NCI-H2171 treated with DMSO at 0.1 percent for 48 hours (cell line): ENCODE measurements around the gene ATP6V0D1.
"Not testable (repeated sequence)": the region's sequence is repeated elsewhere in the genome, so short reads cannot be mapped to it uniquely, and the experiment has no call there.

ENCODE experiments used
- DNase-seq: peaks from one replicate; lab custom pipeline; 2025; lab: John Stamatoyannopoulos, UW

ATP6V0D1 gene

DNA sequence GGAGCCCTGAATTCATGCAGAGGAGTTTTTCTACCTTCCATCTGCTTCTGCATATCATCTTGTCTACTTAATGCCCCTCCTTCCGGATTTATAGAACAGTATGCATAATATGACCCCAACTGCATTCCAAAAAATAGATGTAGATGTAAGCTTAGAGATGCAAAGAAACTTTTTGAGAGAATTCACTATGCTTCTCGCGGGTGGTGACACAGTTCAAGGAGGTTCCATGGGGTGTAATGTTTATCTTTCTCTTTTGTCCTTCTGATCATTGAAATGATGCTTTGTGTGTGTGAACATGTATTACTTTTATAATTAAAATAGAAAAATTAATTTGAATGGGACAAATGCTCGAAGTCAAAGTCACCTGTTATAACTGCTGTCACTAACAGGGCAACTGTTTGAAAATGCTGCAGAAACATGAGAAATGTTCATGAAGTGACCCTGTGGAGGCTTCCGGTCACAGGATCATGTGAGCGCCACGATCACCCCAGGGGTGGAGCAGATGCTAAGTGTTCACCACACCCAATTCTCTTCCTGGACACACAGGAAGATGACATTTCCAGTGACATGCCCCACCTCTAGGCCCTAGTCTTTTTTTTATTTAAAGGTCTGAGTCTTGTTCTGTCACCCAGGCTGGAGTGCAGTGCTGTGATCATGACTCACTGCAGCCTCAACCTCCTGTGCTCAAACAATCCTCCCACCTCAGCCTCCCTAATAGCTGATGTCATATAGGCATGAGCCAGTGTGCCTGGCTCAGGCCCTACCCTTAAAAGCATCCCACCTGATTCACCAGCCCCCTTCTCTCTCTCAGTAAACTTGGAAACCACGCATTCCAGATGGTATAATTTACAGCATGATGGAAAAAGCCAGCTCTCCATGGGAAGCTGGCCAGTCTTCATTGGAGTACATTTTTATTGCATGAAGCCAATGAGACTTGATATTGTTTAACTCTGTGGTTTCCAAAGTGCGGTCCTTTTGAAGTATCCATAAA is 23.4 kb upstream of the ATP6V0D1 start:
- no peak for DNase-seq

DNA sequence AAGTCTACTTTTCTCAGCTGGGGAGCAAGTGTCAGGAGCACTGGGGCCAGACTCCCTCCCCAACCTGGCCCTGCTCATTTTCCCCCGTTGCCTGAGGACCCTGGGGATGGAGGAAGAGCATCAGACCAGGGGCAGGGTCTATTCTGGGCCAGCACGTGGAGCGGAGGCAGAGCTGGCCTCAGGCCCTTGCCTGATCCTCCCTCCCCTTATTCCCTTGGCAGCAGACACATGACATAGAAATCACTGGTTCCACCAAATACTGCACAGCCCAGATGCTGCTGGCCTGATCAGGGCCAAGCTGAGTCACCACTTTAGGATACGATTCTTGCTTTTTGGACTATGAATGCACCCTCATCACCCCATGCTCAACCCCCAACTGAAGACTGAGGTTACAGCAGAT is 18.1 kb upstream of the ATP6V0D1 start:
- no peak for DNase-seq

DNA sequence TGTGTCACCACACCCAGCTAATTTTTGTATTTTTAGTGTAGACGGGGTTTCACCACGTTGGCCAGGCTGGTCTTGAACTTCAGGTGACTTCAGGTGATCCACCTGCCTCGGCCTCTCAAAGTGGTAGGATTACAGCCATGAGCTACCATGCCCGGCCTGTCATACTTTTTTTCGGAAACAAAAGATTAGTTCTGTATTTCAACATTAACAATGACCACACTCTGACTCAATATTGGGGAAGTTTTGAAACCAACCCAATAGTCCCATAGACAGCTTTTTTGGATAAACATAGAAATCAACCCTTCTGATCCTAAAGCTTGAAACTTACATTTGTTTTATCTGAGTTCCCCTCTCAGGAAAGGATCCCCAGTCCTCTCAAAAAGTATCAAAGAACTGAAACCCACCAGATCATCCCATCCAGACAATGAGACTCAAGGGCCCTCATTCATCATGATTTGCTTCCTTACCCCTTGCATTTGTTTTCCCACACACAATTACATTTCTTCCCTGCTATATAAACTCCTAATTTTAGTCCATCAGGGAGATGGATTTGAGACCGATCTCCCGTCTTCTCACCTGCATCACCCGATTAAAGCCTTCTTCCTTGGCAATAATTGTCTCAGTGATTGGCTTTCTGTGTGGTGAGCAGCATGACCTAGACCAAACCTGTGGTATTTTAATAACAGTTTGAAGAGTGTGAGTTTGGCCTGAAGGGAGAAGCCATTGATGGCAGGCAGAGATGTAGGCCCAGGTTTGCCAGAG is 9.6 kb upstream of the ATP6V0D1 start:
- no peak for DNase-seq

DNA sequence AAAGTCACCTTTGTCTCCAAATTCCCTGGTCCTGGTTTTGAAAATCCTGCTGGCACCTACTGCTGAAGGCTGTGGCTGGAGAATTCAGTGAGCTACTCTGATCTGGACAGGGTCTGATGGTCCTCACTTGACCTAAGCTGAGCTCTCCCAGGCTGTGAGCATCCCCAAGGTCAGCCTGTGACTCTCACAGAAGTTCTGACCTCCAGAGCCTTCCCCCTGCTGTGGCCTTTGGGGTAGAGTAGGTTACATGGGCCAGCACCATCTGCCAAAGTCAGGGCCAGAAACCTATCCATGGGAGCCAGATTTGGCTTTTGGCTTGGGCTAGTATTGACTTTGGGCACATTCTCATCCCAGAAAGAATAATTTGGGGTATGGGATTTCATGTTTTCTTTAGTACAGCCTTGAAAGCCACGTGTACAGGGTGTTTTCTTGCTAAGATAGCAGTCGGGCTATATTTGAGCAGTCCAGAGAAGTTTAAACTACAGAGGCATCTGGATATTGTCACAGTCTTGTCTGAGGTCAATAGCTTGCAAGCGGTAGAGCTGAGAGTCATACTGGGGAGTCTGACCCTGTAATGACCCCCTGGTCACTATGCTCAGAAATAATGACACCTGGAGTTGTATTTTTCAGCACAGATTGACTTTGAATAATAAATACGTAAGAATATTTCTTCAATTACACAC is 8.6 kb upstream of the ATP6V0D1 start:
- DNase-seq = no peak

- DNase-seq = not testable (repeated sequence)
Measured at GRCh38 chr16:67487561-67487960, 6.6 kb upstream of the ATP6V0D1 start.

DNA sequence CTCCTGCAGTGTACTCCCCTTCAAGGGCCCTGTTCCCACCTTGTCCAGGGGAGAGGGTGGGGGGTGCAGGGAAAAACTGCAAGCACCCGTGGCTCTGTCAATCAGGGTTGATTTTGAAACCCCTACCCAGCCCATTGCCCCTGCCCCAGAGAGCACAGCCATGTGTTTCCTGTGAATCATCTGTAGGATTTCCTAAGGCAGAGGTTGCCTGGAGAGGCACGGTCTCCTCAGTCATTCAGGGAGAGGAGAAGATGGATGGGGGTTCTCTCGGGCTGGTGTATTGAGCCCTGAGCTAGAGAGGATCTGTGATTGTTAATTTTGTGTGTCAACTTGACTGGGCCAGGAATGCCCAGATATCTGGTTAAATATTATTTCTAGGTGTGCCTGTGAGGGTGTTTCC is 5.8 kb upstream of the ATP6V0D1 start:
- DNase-seq = no peak

DNA sequence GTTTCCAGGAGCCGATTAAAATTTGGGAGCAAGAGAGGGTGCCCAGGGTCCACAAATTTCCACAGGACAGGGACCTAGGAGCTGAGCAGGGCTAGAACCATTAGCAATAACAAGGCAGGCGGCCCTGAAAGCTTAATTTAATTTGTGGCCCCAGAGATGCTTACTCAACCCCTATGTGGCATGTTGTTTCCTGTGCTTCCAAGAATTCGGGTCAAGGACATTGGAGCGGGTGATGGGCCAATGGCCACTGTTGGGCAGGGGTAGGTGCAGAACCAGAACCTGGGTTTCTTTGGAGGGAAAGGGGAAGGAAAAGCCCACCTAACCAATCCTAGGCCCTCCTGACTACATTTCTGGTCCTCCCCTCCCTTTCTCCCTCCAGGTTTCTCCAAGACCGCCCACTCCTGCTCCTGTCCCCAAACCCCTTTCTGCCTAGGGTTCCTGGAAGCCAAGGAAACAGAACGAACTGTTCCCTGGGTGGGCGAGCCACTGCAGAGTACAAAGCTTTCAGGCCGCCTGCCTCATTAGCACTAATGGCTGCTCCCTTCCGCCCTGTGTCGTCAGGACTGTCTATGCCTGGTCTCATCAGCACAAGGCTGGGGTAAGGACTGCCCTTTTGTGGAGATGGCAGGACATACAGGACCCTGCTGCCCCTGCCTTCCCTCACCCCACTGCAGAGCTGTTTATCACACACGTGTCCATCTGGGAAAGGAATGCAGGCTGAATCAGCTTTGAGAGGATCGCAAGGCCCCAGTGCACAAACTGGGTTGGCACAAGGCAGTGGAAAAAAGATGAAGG is 3.0 kb upstream of the ATP6V0D1 start:
- DNase-seq = no peak

GRCh38 chr16:67483150-67483549 is 2.2 kb upstream of the ATP6V0D1 start, which contains the start of gene AGRP:
Gene AGRP, minus strand, starts transcription at chr16:67483547. Its CDS starts 149 bp downstream, at chr16:67483398.
- DNase-seq = no peak

DNA sequence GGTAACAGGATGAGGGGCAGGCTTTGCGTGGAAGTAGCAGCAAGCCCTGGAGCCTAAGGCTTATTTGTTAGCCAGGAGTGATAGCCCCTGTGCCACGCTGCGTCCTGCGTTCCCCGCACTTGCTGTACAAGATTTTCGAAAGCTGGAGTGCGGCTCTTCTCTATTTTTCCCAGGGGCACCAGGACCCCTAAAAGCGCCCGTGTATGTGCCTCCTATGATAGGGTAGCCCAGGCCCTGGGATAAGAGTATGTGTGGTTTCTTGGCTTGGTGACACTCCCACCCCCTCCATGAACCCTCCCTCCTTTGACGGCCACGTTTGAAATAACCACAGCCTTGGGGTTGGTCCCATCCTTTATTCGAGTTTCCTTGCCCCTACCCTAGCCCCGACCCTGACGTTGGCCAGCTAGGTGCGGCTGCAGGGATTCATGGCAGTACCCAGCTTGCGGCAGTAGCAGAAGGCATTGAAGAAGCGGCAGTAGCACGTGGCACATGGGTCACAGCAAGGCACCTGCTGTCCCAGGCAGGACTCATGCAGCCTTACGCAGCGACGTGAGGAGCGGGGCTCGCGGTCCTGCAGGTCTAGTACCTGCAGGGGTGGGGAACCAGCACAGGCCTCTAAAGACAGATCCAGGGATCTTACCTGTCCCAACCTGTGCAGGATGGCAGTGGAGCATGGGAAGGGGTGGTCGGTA is 1.4 kb upstream of the ATP6V0D1 start:
- no peak for DNase-seq

GRCh38 chr16:67481561-67482232 is 740 bp upstream of the ATP6V0D1 start:
- DNase-seq = peak; percentile 60

DNA sequence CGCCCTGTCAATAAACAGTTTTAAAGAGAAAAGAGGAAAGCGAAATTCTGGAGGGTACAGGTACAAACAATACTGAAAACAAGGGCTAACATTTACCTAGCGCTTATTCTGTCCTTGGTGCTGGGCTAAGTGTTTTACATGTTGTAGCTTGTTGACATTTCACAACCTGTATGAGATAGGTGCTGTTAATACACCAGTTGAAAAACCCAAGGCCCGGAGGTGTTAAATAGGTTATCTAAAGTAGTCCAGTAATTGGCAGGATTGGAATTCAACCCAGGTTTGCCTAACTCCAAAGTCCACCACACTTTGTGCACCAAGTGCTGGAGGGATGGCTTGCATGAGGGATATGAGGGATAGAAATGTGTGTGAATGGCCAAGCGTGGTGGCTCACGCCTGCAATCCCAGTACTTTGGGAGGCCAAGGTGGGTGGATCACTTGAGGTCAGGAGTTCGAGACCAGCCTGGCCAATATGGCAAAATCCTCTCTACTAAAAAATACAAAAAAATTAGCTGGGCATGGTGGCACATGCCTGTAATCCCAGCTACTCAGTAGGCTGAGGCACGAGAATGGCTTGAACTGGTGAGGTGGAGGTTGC is 2.9 kb downstream of the ATP6V0D1 start:
- no peak for DNase-seq

DNA sequence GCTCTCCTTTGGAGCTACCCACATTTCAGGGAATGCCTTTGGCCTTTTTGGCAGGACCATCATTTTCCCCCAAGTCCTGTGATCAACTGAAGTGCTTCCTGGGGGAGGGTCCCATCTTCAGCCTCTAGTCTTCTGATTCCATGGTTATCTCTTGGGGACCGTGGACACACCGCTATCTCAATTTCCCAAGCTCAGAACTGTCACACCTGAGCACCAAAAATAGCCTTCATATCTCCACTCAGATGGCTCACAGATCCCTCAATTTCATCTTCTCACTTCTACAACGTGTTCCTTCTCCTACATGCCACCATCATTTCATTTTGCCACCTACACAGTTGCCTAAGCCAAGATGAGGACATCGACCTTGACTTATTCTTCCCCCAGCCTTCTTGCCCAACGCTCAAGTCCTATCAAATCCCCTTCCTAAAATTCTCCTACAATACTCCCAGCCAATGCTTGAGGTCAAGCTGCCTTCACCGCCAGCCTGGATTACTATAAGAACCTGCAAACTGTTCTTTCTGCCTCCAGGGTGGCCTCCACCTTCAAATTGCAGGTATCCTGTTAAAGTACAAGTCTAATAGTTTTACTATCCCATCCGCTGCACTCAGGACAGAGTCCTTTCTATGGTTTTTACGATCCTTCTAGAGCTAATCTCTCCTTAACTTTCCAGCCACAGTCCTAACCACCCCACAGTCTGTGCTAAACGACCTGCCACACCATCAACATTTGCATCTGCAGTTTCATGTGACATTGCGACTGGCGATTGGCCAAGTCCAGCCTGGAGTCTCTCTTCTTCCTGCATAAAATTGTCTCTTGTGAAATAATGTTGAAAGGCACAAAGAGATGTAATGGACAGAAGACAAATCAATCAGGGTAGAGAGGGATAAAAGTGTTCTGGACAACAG is 6.2 kb downstream of the ATP6V0D1 start:
- no peak for DNase-seq

DNA sequence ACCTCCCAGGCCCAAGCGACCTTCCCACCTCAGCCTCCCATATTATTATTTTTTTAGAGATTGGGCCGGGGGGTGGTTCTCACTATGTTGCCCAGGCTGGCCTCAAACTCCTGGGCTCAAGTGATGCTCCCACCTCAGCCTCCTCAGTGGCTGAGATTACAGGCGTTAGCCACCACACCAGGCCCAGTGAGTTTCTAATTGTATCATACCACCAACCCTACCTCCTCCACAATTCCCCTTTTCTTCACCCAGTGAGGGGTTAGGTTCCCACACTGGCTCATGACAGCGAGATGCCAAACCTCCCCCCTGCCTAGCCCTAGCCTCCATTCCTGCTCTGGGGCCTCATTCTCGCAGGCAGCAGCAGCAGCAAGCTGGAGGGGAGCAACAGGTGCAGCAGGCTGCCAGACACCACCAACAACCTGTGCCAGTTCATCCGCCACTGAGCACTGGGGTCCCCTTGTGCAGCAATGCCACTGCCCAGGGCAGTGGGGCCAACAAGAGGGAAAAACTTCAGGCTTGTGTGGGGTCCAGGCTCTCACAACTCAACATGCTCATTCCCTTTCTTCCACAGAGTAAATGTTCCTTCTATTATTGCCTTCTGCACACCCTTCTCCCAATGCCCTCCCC is 9.1 kb downstream of the ATP6V0D1 start:
- DNase-seq = no peak

DNA sequence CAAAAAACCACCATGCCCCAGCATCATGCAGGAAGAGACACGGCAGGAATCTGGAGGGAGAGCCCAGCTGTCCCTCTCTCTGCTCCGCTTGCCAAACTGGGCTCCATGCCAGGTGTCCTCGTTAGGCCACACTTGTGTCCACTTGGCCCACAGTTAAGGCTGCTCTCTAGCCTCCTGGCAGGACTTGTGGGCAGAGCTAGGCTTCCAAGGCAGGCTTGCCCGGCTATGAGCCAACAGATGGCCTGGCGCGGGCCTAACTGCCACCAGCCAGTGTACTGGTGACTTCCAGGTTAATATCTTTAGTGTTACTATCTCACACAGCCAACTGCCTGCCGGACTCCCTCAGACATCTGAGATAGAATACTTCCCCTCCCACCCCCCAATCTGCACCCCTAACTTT is 10.6 kb downstream of the ATP6V0D1 start:
- DNase-seq = no peak

- DNase-seq = no peak
Measured at GRCh38 chr16:67468731-67469130, 12.2 kb downstream of the ATP6V0D1 start.

DNA sequence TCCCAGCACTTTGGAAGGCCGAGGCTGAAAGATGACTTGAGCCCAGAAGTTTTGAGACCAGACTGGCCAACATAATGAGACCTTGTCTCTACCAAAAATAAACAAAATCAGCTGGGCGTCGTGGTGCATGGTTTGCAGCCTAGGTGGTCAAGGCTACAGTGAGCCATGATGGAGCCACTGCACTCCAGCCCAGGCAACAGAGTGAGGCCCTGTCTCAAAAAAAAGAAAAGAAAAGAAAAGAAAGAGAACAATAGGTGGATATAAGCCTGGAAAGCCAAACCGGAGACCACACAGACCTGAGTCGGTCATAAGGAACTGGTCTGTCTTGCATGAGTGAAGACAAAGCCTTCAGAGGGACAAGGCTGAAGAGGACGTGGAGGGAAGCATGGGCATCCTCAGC is 14.4 kb downstream of the ATP6V0D1 start:
- no peak for DNase-seq

GRCh38 chr16:67464565-67464964 is 16.4 kb downstream of the ATP6V0D1 start:
- DNase-seq = no peak

- no peak for DNase-seq
Measured at GRCh38 chr16:67463691-67464090, 17.3 kb downstream of the ATP6V0D1 start.
